ENCODE measurements around the gene SLC7A4. TPM values are rescaled to one million over a fixed set of nuclear protein-coding genes. Genes with fewer than 3 reads are reported as not detected.

SLC7A4 gene
- total and polyA plus RNA-seq, 2 of the 8 experiments (the other 6 are each of a cell fraction or from before 2014, with no cell fraction given) = 0.92 TPM; not detected in 1

- DNase-seq (ENCODE audit: low read depth in 1 of 2, low spot score in 2 of 2) (no peak), FAIRE-seq (no peak)
- Histone ChIP-seq H3K18ac (ENCODE audit: extremely low read depth, low read length) (no peak overlapping the region), H3K23me2 (ENCODE audit: low read depth, low read length) (no peaks in the 10 kb centered on the region), H4K91ac (replicated peaks; ENCODE audit: insufficient read length, low read length) (no peak overlapping the region), H4K5ac (ENCODE audit: insufficient read length, low read depth, low read length) (no peak overlapping the region), H2BK20ac (ENCODE audit: low read length) (no peak overlapping the region), H3K4ac (replicated peaks; ENCODE audit: insufficient read length, low read depth, low read length) (no peak overlapping the region), H2AK5ac (ENCODE audit: low read depth, low read length) (no peak overlapping the region), H2BK12ac (ENCODE audit: low read depth, low read length) (no peak overlapping the region), H3K36me3 (ENCODE audit: control insufficient read depth in 2 of 4, insufficient read depth in 4 of 4, low read length in 3 of 4) (no peaks in the 10 kb centered on the region), H3K4me3 (ENCODE audit: extremely low read depth in 1 of 4, insufficient read depth in 2 of 4, low read depth in 3 of 4, low read length in 4 of 4) (no peak overlapping the region), H3K23ac (ENCODE audit: insufficient read length) (no peak overlapping the region), H3K56ac (replicated peaks; ENCODE audit: insufficient read length, low read depth, low read length) (no peak overlapping the region), H3K27me3 (replicated peaks in 1 of 4; ENCODE audit: control insufficient read depth in 3 of 4, extremely low read depth in 1 of 4, insufficient read depth in 3 of 4, low read length in 3 of 4) (no peaks in the 10 kb centered on the region), H2BK5ac (ENCODE audit: low read depth, low read length) (no peak overlapping the region), H3K9me3 (ENCODE audit: insufficient read depth in 2 of 2, low read depth in 1 of 2, low read length in 1 of 2) (no peaks in the 10 kb centered on the region), H3K14ac (ENCODE audit: insufficient read length) (no peak overlapping the region), H3K4me2 (ENCODE audit: insufficient read depth in 1 of 2, low read depth in 2 of 2, low read length in 2 of 2) (no peak overlapping the region), H4K8ac (ENCODE audit: extremely low read depth, insufficient read depth, low read length) (no peak overlapping the region), H3K4me1 (replicated peaks in 1 of 4; ENCODE audit: control insufficient read depth in 3 of 4, insufficient read depth in 4 of 4, low read length in 3 of 4) (no peaks in the 10 kb centered on the region; a peak in 1 of 7 replicates), H4K20me1 (replicated peaks in 1 of 2; ENCODE audit: control insufficient read depth in 1 of 2, insufficient read depth in 2 of 2, low read length in 2 of 2) (no peaks in the 10 kb centered on the region), H2BK15ac (ENCODE audit: low read length) (no peak overlapping the region), H3K27ac (ENCODE audit: low read depth, low read length) (no peak overlapping the region), H3K79me1 (ENCODE audit: low read depth, low read length) (no peaks in the 10 kb centered on the region), H3K79me2 (ENCODE audit: control insufficient read depth in 1 of 2, insufficient read depth in 2 of 2, low read length in 2 of 2) (no peaks in the 10 kb centered on the region), H2AFZ (ENCODE audit: low read length) (no peak overlapping the region), H2BK120ac (replicated peaks; ENCODE audit: low read depth, low read length) (no peak overlapping the region), H3K9ac (replicated peaks in 1 of 4; ENCODE audit: extremely low read depth in 1 of 4, low read depth in 3 of 4, low read length in 3 of 4) (no peak overlapping the region)
- WGBS, 2 experiments (ENCODE audit: extremely low coverage in 1 of 2, insufficient coverage in 1 of 2, insufficient read length in 1 of 2, insufficient replicate concordance in 2 of 2, low coverage in 1 of 2, low lambda C conversion rate in 2 of 2, missing lambda C conversion rate in 1 of 2) = 76% methylated on average over 7 of the region's 7 CpGs; no CpG with 5 or more reads in 1 of the 2 experiments
- ChIA-PET CTCF (ENCODE audit: partially characterized antibody) (interaction anchor here (1.0 to 1.9 kb wide), 3 partner anchors 28 to 57 kb away, joined by 3 to 5 read pairs (median 4); no protein-coding TSS in a partner anchor), POLR2A (ENCODE audit: partially characterized antibody) (no interaction called here)
- TF ChIP-seq BRCA1 (IDR thresholded peaks at IDR 0.05; ENCODE audit: low read depth, low read length) = no peak
- TF ChIP-seq GABPA (IDR thresholded peaks at IDR 0.05; ENCODE audit: borderline replicate concordance, insufficient read depth, low read length) = no peak
- TF ChIP-seq SIRT6 (IDR thresholded peaks at IDR 0.05; ENCODE audit: low read length) = no peak
- no peak for TF ChIP-seq SIN3A (conservative IDR thresholded peaks at IDR 0.05 in 1 of 2, IDR thresholded peaks at IDR 0.05 in 1 of 2; ENCODE audit: low read depth in 1 of 2, low read length in 2 of 2)
- no peak for TF ChIP-seq CREB1 (IDR thresholded peaks at IDR 0.05)
- TF ChIP-seq ATF2 (IDR thresholded peaks at IDR 0.05; ENCODE audit: low read length) = no peak
- no peak for TF ChIP-seq ASH2L (IDR thresholded peaks at IDR 0.05; ENCODE audit: low read length)
These were observed 41.8 kb upstream of the SLC7A4 start for GRCh38 chr22:21074102-21074715.

Measured in H1 (cell line).